GM19324 (cell line): ENCODE measurements around the gene H3-3A.

Experiments used
- ATAC-seq: cut with Tn5 transposase; IDR thresholded peaks from one replicate; pipeline ENCODE4 v1.9.1; 2021; ENCODE audit warnings: mild to moderate bottlenecking, moderate library complexity; ENCODE audit not compliant: unreplicated experiment, low FRiP score

The H3-3A gene

DNA sequence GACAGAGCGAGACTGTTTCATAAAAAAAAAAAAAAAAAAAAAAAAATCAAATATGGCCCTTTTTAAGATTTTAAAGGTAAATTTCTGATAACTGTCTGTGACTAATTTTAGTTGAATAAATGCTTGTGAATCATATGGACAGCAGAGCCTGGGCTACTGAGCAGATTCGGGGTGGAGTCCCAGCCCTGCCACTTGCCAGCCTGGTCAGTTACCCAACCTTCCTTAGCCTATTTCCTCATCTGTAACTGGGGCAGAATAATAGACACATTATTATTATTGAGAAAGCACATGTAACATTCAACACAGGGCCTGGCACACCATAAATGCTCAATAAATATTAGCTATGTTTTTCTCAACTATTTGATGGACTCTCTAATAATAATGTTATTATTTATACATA lies 11.2 kb upstream of the H3-3A start:
- no peak for ATAC-seq

DNA sequence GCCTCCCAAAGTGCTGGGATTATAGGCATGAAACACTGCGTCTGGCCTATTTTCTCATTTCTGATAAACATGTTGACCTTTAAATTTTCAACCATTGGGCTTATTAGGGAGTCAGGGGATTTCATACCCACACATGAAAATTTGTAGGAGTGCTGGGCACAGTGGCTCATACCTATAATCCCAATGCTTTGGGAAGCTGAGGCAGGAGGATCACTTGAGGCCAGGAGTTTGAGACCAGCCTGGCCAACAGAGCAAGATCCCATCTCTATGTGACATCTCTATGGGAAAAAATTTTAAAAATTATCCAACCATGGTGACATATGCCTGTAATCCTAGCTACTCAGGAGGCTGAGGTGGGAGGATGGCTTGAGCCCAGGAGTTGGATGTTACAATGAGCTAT lies 10.5 kb upstream of the H3-3A start:
- ATAC-seq, result no peak

DNA sequence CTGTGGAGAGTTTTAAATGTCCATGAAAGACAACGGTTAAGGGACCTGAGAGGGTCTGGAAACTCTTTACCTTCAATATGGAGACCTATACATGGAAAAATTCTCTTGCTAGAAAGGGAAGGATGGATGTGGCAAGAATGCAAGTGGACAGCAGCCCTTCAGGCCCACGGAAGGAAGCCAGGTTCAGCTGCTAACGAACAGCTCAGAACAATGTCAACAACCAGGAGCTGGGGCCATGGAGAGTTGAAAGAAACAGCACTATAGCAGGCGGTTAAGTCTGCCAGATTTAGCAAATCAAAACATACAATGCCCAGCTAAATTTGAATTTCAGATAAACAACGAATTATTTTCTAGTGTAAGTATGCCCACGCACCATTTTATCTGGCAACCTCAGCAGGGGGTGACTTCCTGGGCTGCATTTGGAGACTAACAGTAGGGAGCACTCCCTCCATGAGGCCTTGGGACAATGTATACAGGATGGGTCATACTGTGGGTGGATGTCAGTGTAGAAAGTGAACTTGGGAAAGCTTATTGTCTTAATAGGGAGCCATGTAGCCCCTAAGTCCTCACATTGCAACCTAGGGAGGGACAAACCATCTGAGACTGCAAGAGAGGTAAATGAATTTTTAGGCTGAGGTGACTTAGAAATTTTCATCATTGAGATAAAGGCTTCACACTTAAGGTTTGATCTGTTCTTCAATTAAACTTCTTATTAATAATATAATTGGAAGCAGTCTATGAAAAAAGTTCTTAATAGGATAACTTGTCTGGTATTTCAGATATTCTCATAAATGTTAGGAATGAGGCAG lies 7.8 kb upstream of the H3-3A start:
- no peak for ATAC-seq

DNA sequence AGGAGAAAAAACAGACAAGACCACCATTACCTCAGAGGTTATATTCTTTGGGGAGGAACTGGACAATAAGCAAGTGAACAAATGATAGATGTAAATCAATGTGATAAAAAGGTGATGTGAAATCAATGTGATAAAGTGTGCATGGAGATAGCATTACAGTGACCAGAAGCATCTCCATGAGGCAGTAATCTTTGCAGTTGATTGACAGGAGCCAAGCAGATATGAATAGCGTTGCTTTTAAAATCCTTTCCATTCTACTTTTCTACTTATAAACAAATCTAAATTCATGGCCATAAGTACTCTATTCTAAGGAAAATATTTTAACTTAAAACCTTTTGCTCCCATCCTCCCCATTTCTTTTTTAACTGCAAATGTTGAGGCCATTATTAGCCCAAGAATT lies 2.8 kb upstream of the H3-3A start:
- ATAC-seq, result no peak

DNA sequence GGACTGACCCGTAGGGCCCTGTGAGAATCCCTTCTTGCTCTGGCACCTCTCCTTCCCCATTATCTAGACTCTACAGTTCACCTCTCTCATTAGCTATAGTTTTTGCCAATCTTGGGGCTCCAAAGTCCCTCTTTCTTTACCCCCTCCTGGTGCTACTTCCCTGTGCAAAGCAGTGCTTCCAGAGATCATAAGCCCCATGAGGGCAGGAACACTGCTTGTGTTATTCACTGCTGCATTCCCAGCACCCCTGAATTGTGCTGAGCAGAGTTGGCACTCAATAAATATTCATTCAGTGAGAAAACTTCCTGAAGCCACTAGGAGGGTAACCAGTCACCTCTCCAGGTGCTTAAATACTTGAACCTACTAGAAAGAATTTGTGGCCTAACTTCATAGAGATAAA lies 2.1 kb upstream of the H3-3A start:
- no peak for ATAC-seq

DNA sequence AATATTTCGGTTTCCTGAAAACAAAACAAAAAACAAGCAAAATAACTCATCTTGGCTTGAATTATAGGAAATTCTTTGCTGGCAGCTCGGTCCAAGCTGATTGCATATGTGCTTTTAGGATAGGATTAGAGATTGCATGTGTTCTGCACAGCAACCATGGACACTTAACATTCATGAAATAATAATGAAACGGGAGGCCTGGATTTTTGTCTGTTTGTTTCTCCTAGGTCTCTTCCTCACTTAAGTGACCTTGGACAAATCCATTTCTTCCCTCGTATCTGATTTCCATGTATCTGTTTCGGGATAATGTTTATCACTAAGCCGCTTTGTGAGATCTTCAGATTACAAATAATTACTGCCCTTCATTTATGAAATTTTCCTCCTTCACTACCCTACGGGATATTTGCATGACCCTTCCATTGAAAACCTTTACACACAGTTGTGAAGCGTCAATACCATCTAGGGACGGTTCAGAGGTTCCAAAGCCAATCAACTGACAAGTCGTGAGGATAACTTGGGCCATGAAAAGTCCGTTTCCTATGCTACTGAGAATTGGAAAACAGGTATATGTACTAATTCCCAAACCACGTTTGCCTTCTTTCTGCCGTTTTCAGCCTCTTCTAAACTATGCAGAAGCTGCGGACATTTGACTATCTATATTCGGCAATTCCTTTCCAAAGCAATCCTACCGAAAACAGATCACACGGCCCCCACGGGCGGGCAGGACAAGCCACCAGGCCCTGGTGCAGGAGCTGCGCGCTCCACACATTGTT lies 1.3 kb upstream of the H3-3A start:
- no peak for ATAC-seq

DNA sequence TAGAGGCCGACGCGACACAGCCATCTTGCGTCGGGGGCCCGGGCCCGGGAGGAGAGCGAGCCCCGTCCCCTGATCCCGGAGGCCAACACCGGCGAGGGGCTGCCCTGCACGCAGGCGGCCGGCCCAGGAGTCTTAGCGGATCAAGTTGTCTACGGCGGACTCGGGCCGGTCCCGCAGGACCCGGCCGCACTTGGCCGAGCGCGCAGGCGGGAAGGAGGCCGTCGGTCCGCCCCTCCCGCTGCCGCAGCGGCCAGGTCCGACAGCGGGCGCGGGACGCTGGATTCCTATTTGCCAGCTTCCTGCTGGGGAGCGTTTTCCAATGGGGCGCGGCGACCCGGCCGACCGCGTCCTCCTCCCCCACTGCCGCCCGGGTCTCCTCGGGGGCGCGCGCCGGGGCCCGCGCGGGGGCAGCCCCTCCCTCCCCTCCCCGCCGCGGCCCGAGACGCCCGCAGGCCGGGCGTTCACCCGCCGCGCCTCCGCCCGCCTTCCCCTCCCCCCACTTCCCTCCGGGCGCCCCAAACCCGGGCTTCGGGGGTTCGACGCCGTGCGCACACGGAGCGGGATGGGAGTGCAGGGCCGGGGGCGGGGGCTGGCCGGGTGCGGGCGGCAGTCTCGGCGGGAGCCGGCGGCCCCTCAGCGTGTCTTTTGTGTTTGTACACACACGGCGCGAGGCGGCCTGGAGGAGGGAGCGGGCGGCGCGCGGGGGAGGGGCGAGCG lies 517 bp upstream of the H3-3A start:
- ATAC-seq, result peak; percentile 54

DNA sequence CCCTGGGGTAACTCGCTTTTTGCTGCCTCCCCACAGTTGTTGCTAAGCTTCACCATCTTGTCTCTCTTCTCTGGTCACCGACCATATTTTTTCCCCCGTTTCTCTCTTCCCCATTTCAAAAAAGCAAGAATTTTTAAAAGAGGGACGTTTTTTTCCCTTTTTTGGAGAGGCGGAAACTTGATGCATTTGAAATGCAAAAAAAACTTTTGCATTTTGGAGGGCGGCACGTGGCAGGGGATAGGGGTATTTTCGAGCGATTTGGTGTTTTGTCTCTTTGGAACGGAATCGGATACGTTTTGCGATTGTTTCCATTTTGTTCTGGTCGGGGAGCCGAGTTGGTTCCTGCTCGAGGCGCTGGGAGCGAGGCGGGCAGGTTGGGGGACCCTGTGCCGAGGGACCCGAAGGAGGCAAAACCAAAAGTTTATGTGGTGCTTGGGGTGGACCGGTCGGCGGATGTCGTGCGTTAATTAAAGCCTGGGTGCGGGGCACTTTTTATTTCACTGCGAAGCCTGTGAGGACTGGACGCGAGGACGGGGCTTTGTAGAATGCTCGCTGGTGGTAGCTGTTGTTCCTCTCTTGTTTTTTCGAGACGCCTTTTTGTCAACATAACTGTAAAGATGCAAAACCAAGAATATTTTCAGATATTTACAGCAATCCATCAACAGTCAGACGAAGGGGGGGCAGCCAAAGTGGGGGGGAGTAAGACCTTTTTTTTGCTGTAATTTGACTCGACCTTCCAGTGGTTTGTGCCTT lies 884 bp downstream of the H3-3A start:
- ATAC-seq, result peak; percentile 3

DNA sequence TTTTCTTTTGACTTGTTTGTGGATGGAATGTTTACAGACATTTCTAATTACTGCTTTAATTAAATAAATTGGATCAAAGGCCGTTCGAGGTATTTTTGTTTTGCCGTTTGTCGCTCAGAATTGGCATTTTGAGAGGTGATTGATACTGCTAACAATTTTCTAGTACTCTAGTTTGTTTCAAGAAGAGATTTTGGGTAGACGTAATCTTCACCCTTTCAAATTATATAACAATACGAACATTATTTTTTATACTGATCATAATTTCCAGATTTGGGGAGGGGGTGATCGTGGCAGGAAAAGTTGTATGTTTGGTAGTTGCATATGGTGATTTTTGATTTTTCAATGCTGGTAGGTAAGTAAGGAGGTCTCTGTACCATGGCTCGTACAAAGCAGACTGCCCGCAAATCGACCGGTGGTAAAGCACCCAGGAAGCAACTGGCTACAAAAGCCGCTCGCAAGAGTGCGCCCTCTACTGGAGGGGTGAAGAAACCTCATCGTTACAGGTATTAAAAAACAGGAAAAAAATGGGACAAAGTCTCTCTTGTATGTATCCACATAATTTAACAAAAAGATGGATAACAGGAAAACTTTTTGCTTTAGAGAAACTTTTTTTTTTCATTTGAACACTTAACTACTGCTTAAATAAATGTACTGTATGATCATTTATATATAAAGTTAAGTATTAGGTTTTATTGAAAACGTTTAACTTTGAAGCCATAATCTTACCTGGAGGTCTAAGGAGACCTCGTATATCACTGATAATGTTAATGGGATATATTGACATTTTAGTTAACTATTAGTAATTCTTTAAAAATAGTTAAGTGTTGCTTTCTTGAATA lies 1.7 kb downstream of the H3-3A start:
- ATAC-seq, result no peak

DNA sequence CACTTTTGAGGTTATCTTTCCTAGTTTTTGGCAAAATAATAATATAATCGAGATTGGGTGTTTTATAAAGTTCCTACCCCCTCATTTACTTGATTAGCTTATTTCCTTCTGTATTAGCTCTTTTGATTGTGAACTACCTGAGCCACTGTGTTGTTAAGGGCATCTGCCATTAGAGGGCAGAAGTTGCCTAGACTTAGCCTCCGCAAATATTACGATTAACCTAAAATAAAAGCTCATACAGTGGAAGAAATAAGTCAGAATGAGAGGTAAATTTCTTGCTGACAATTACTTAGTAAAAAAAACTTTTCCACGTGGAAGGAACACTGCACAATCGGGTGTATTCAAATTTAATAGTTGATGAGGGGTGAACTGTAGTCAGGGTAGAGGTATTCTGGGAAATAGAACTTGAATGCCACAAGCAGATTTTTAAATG lies 2.3 kb downstream of the H3-3A start:
- ATAC-seq, result no peak

DNA sequence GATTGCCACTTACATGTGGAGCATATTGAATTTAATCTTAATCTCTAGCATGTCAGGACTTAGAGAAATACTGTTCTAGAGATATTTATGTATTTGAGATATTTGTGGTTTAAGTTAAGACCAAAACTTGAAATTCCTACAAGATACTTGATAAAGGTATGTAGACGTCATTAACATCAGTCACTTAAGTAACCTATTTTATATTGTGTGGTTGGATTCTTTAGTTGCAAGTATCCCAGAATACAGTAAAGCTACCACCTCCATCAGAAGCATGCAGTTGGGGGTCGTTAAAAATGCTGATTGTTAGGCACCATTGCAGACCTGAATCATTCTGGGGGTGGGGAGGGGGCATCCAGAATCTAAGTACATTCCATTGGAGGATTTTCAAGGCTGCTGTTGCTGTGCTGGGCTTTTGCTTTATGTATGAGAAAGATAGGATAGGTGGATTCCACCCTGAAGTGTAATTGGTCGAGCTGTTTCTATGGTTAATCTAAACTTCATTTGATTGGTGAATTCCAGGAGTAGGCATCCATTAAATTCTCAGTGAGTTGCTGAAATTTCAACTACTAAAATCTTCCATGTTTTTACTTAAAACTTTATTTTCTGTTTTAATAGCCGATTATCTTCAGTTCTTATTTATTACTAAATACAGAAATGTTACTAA lies 4.0 kb downstream of the H3-3A start:
- no peak for ATAC-seq

DNA sequence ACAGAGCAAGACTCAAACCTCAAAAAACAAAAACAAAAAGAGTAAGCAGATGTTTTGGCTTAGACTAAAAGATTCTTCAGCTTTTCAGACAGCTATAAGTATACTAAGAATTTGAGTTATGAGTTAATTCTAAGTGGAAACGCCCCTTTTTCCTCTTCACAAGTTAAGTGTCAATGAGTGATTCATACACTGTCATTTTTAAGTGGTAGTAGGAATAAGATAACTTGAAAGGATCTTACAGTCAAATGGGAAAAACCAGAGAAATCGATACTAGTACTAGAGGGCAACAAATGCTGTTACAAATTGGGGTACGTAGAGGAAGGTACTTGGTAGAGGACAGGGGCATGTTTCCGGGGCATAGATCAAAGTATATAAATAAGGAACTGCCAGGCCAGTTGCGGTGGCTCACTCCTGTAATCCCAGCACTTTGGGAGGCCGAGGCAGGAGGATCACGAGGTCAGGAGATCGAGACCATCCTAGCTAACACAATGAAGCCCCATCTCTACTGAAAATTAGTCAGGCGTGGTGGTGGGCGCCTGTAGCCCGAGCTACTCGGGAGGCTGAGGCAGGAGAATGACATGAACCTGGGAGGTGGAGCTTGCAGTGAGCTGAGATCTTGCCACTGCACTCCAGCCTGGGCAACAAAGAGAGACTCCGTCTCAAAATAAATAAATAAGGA lies 7.4 kb downstream of the H3-3A start:
- ATAC-seq, result no peak

DNA sequence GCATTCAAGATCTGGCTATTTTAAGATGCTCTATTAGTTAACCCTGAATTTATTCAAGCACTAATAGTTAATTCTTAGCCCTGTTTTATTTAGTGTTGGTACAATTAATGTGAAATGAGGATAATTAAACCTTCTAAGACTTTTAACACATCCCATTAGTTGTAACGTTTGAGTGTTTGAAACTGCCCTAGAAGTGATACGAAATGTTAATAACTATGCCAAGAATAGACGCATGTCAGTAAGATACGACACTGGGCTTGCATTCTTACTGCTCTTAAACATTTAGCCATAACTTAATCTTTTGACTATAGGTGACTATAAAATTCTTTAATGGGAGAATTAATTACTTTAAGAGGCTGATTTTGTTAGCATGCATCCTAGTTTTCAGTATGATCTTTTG lies 9.8 kb downstream of the H3-3A start:
- no peak for ATAC-seq

DNA sequence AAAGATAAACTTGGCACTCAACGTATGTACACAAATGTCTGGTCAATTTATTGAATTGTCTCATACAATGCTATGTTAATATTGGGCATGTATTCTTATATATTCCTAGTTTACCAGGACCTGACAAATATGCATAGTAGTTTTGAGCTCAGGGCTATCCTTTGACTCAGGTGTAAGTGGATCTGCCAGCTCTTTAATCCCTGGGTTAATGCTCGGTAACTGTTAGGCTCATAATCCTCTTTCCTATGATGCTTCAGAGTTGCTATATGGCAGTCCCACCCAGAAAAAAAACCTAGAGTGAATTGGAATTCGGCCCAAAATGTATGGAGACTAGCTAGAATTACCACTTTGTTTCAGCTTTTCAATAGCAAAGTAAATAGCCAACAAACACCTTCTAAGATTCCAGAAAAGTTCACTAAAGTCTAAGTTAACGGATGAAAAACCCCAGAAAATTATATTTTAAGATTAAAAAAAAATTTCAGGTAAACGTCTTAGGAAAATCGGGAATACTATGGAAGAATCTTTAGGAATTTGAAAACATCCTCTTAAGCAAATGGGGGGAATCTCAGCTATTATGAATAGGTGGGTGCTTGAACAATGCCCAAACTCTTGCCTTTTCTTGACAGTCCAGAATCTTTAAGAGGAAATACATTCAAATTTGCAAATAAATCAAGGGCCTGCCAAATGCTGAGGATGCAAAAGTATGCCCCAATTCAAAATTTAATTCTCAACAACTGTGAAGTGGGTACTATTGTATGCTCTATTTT lies 10.9 kb downstream of the H3-3A start:
- no peak for ATAC-seq

DNA sequence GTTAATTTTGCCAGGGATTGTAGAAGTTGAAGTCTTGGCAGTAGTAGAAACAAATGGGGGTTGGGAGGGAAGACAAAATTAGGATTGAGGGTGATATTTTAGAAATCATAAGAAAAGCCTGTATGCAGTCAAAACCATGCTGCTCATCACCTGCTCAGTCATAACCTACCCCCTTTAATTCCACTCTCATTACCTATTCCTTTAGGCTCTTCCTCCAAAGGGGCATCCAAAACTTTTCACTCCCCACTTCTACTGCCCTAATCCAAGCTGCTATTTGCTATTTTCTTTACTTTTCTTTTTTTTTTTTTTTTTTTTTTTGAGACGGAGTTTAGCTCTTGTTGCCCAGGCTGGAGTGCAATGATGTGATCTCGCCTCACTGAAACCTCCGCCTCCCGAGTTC lies 11.5 kb downstream of the H3-3A start:
- no peak for ATAC-seq

DNA sequence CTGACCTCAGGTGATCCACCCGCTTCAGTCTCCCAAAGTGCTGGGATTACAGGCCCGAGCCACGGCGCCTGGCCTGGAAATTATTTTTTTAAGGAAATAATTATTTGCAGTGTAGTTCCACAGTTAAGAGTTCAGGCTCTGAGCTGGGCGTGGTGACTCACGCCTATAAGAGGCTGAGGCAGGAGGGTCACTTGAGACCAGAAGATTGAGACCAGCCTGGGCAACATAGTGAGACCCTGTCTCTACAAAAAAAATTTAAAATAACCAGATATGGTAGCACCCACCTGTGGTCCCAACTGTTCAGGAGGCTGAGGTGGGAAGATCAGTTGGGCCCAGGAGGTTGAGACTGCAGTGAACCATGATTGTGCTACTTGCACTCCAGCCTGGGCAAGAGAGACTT lies 13.9 kb downstream of the H3-3A start:
- no peak for ATAC-seq

DNA sequence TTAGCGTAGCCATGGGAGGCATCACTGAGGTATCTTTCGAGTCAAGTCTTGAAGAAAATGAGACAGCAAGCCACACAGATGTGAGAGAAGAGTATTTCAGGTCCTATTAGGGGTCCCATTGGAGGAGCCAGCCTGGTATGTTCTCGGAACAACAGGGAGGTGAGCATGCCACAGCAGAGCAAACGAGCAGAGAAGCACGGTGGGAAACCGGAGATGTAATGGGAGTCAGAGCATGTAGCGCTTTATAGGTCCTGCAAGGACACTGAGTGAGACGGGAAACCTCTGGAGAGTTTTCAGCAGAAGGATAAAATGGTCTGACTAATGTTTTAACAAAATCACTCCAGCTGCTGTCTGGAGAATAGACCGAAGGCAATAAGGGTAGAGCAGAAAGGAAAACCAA lies 15.9 kb downstream of the H3-3A start:
- ATAC-seq, result no peak

DNA sequence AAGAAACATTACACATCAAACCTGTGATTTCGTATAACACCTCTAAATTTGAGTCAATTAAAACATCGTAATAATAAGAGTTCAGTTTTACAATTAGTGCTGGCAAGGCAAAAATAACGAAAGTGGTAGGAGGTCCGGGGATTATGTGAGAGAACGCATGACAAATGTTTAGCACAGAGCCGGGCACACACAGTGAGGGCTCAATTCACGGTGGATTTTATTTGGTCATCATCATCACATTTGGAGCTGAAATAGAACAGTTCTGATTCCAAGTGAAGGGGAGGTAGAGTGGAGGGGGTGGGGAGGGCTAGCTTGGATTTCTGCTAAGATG lies 20.0 kb downstream of the H3-3A start:
- ATAC-seq, result no peak
